H9 (cell line): Measurements from ENCODE around the gene PPM1H. TPM values are rescaled to one million over a fixed set of nuclear protein-coding genes. Genes with fewer than 3 reads are reported as not detected.

ENCODE experiments used
- DNase-seq: peaks from one replicate; pipeline ENCODE4 v3.0.0-alpha.2; 2017
- H2AFZ ChIP-seq: one replicate; pipeline ENCODE4 v1.6.1; 2013; ENCODE audit warnings: mild to moderate bottlenecking, low read length, control low read depth, moderate library complexity
- H2AK5ac ChIP-seq: 2 replicates; pipeline ENCODE4 v1.6.1; 2013; ENCODE audit warnings: low read length, control low read depth, mixed read lengths; ENCODE audit not compliant: insufficient read length
- H2BK120ac ChIP-seq: one replicate; pipeline ENCODE4 v1.6.1; 2013; ENCODE audit warnings: low read depth, mild to moderate bottlenecking, low read length, control low read depth, inconsistent platforms; ENCODE audit not compliant: poor library complexity, severe bottlenecking
- H2BK12ac ChIP-seq: 2 replicates; pipeline ENCODE4 v1.6.1; 2013; ENCODE audit warnings: low read length, control low read depth, mixed read lengths, low read depth; ENCODE audit not compliant: insufficient read length
- H2BK15ac ChIP-seq: 2 replicates; pipeline ENCODE4 v1.6.1; 2013; ENCODE audit warnings: low read depth, low read length, control low read depth
- H2BK20ac ChIP-seq: one replicate; pipeline ENCODE4 v1.6.1; 2013; ENCODE audit warnings: low read depth, mild to moderate bottlenecking, low read length, control low read depth, inconsistent platforms; ENCODE audit not compliant: poor library complexity, severe bottlenecking
- H2BK5ac ChIP-seq: 2 replicates; pipeline ENCODE4 v1.6.1; 2013; ENCODE audit warnings: low read length, control low read depth, mixed read lengths; ENCODE audit not compliant: insufficient read length
- H3K14ac ChIP-seq: 2 replicates; pipeline ENCODE4 v1.6.1; 2013; ENCODE audit warnings: low read length, control low read depth; ENCODE audit not compliant: insufficient read depth
- H3K18ac ChIP-seq: 2 replicates; pipeline ENCODE4 v1.6.1; 2013; ENCODE audit warnings: low read depth, mild to moderate bottlenecking, mixed read lengths, low read length, control low read depth; ENCODE audit not compliant: insufficient read length
- H3K23ac ChIP-seq: 2 replicates; pipeline ENCODE4 v1.6.1; 2013; ENCODE audit warnings: low read length, control low read depth, mixed read lengths, low read depth; ENCODE audit not compliant: insufficient read length
- H3K23me2 ChIP-seq: 2 replicates; pipeline ENCODE4 v1.6.1; 2013; ENCODE audit warnings: low read depth, mild to moderate bottlenecking, mixed read lengths, low read length, control low read depth; ENCODE audit not compliant: insufficient read length, poor library complexity, severe bottlenecking
- H3K27ac ChIP-seq: 2 replicates; pipeline ENCODE4 v1.5.1; 2013; ENCODE audit warnings: low read length, control low read depth, mixed read lengths, low read depth; ENCODE audit not compliant: insufficient read length
- H3K27me3 ChIP-seq: 2 replicates; pipeline ENCODE4 v1.6.1; 2013; ENCODE audit warnings: low read length, control low read depth, inconsistent platforms; ENCODE audit not compliant: insufficient read depth
- H3K4ac ChIP-seq: 2 replicates; pipeline ENCODE4 v1.6.1; 2013; ENCODE audit warnings: low read depth, mild to moderate bottlenecking, control low read depth, inconsistent platforms, low read length, moderate library complexity
- H3K4me1 ChIP-seq: 2 replicates; pipeline ENCODE4 v1.6.1; 2013; ENCODE audit warnings: low read length, control low read depth, inconsistent platforms; ENCODE audit not compliant: insufficient read depth
- H3K4me2 ChIP-seq: 2 replicates; pipeline ENCODE4 v1.6.1; 2013; ENCODE audit warnings: low read length, control low read depth, mixed read lengths; ENCODE audit not compliant: insufficient read length, insufficient read depth
- H3K56ac ChIP-seq: 2 replicates; pipeline ENCODE4 v1.6.1; 2013; ENCODE audit warnings: low read depth, mild to moderate bottlenecking, mixed read lengths, low read length, control low read depth; ENCODE audit not compliant: insufficient read length
- H3K79me1 ChIP-seq: 2 replicates; pipeline ENCODE4 v1.6.1; 2013; ENCODE audit warnings: low read depth, mild to moderate bottlenecking, moderate library complexity, low read length, control low read depth, inconsistent platforms; ENCODE audit not compliant: insufficient read depth, poor library complexity, severe bottlenecking
- H3K79me2 ChIP-seq: 2 replicates; pipeline ENCODE4 v1.6.1; 2013; ENCODE audit warnings: low read length, control low read depth, inconsistent platforms; ENCODE audit not compliant: insufficient read depth
- H3K9ac ChIP-seq: 2 replicates; pipeline ENCODE4 v1.6.1; 2013; ENCODE audit warnings: low read length, control low read depth, mixed read lengths; ENCODE audit not compliant: insufficient read length; ENCODE audit errors: extremely low read depth
- H3K9me3 ChIP-seq: one replicate; pipeline ENCODE4 v1.6.1; 2013; ENCODE audit warnings: low read depth, low read length, inconsistent platforms; ENCODE audit not compliant: control insufficient read depth
- H3T11ph ChIP-seq: one replicate; pipeline ENCODE4 v1.6.1; 2013; ENCODE audit warnings: mild to moderate bottlenecking, low read length, control low read depth, inconsistent platforms
- H4K20me1 ChIP-seq: one replicate; pipeline ENCODE4 v1.6.1; 2013; ENCODE audit not compliant: control insufficient read depth, insufficient read length, insufficient read depth
- H4K5ac ChIP-seq: 2 replicates; pipeline ENCODE4 v1.6.1; 2013; ENCODE audit warnings: low read depth, mild to moderate bottlenecking, mixed read lengths, low read length, control low read depth; ENCODE audit not compliant: insufficient read length
- H4K8ac ChIP-seq: replicated peaks from 2 replicates; pipeline ENCODE4 v1.6.1; 2013; ENCODE audit warnings: low read length, control low read depth, mixed read lengths, low read depth; ENCODE audit not compliant: insufficient read length
- H4K91ac ChIP-seq: 2 replicates; pipeline ENCODE4 v1.6.1; 2013; ENCODE audit warnings: low read depth, mild to moderate bottlenecking, moderate library complexity, mixed read lengths, low read length, control low read depth; ENCODE audit not compliant: insufficient read length
- H3K27ac Mint-ChIP-seq, 3 experiments: 2 replicates in 2 of 3; 3 replicates in 1 of 3; pipeline ENCODE4 v1.8.0; 2020 to 2021; ENCODE audit warnings: mixed read lengths in 3 of 3, mild to moderate bottlenecking in 1 of 3, moderate library complexity in 1 of 3
- H3K27me3 Mint-ChIP-seq: 2 replicates; pipeline ENCODE4 v1.8.0; 2021; ENCODE audit warnings: low read depth, mild to moderate bottlenecking, moderate library complexity, mixed read lengths
- H3K36me3 Mint-ChIP-seq, 3 experiments: 2 replicates in 2 of 3; 3 replicates in 1 of 3; pipeline ENCODE4 v1.8.0; 2020 to 2021; ENCODE audit warnings: low read depth in 3 of 3, mixed read lengths in 3 of 3; ENCODE audit not compliant: insufficient read depth in 1 of 3
- H3K4me1 Mint-ChIP-seq, 2 experiments: 2 replicates each; pipeline ENCODE4 v1.8.0; 2020; ENCODE audit warnings: mixed read lengths in 2 of 2
- H3K4me3 Mint-ChIP-seq, 2 experiments: 2 replicates in 1 of 2; 3 replicates in 1 of 2; pipeline ENCODE4 v1.8.0; 2020 to 2021; ENCODE audit warnings: mild to moderate bottlenecking in 2 of 2, mixed read lengths in 2 of 2, moderate library complexity in 1 of 2
- H3K9me3 Mint-ChIP-seq, 2 experiments: 2 replicates in 1 of 2; 3 replicates in 1 of 2; pipeline ENCODE4 v1.8.0; 2020; ENCODE audit warnings: mild to moderate bottlenecking in 2 of 2, mixed read lengths in 2 of 2, moderate library complexity in 1 of 2
- total RNA-seq: library from RNA; stranded (reverse); gene quantifications from 2 replicates; pipeline ENCODE4 v1.2.1, GENCODE V29; 2021
- TF ChIP-seq, protein P1 (sequence below): fragments of 200-600 bp; sonication (generic); conservative IDR thresholded peaks from 3 replicates; pipeline ENCODE4 v1.8.0; 2021; ENCODE audit warnings: antibody characterized with exemption, mild to moderate bottlenecking

Gene PPM1H
- total RNA-seq, 1 experiment from 2014 or later = 22.1 TPM

- DNase-seq = no peak
- H4K91ac ChIP-seq = no peak overlapping the region
- no peak overlapping the region for H3K27ac ChIP-seq
- TF ChIP-seq, protein P1, sequence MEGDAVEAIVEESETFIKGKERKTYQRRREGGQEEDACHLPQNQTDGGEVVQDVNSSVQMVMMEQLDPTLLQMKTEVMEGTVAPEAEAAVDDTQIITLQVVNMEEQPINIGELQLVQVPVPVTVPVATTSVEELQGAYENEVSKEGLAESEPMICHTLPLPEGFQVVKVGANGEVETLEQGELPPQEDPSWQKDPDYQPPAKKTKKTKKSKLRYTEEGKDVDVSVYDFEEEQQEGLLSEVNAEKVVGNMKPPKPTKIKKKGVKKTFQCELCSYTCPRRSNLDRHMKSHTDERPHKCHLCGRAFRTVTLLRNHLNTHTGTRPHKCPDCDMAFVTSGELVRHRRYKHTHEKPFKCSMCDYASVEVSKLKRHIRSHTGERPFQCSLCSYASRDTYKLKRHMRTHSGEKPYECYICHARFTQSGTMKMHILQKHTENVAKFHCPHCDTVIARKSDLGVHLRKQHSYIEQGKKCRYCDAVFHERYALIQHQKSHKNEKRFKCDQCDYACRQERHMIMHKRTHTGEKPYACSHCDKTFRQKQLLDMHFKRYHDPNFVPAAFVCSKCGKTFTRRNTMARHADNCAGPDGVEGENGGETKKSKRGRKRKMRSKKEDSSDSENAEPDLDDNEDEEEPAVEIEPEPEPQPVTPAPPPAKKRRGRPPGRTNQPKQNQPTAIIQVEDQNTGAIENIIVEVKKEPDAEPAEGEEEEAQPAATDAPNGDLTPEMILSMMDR = no peak
- no peak overlapping the region for H2AK5ac ChIP-seq
- H4K8ac ChIP-seq = no peak overlapping the region
- no peaks in the 10 kb centered on the region for H3K9me3 ChIP-seq
- no peak overlapping the region for H2BK20ac ChIP-seq
- Mint-ChIP-seq H3K27me3 (no peaks in the 10 kb centered on the region), H3K36me3 (peaks cover 0 to 2% (median 0%) of the 10 kb centered on the region in 3 experiments; a peak in 1 of 7 replicates), H3K27ac (no peak overlapping the region), H3K4me3 (no peak overlapping the region), H3K4me1 (peaks cover 9 to 12% of the 10 kb centered on the region in 2 experiments), H3K9me3 (no peaks in the 10 kb centered on the region)
- no peak overlapping the region for H3K4ac ChIP-seq
- H3K4me2 ChIP-seq = no peak overlapping the region
- H3K23ac ChIP-seq = no peak overlapping the region
- no peak overlapping the region for H2BK120ac ChIP-seq
- no peaks in the 10 kb centered on the region for H3K27me3 ChIP-seq
- no peak overlapping the region for H2BK5ac ChIP-seq
- no peak overlapping the region for H3K9ac ChIP-seq
- H3K18ac ChIP-seq = no peak overlapping the region
- no peak overlapping the region for H3K56ac ChIP-seq
- H2AFZ ChIP-seq = no peak overlapping the region
- H4K20me1 ChIP-seq = no peaks in the 10 kb centered on the region
- H2BK12ac ChIP-seq = no peak overlapping the region
- H3K79me2 ChIP-seq = no peaks in the 10 kb centered on the region
- H2BK15ac ChIP-seq = no peak overlapping the region
- H3K79me1 ChIP-seq = no peaks in the 10 kb centered on the region
- H3K14ac ChIP-seq = no peak overlapping the region
- H4K5ac ChIP-seq = no peak overlapping the region
- no peaks in the 10 kb centered on the region for H3K4me1 ChIP-seq
- H3K23me2 ChIP-seq = no peaks in the 10 kb centered on the region
- H3T11ph ChIP-seq = no peak overlapping the region
These were observed 158.4 kb downstream of the PPM1H start for GRCh38 chr12:62776575-62776974.
